Esophagus muscularis mucosa (tissue), 3 donors: ENCODE results near the gene TTC23L.

ENCODE experiments used
- EP300 ChIP-seq: sonication (generic); formaldehyde crosslinking; IDR thresholded peaks from one replicate; pipeline ENCODE4 v1.6.1; 2017; ENCODE audit warnings: antibody characterized with exemption
- POLR2AphosphoS5 ChIP-seq, 2 donors: sonication (generic); formaldehyde crosslinking; IDR thresholded peaks; one replicate each; pipeline ENCODE4 v1.6.1; 2017; ENCODE audit warnings: antibody characterized with exemption in 2 of 2

DNA sequence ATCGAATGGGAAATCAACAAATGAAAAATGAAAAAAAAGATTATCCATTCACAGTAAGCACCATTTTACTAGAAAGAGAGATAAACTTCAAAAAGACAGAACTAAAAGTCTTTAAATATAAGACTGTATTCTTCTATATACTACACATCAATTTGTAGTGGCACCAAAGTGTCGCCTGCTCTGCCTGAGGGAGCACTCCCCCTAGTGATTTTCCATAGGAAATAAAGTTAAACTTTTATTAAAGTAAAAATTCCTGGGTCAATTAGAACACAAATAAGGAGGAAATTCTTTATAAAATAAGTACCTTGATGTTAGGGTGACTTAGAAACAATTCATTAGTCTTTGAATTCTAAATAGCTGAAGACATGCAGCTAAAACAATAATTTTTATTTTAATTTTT lies 66.6 kb downstream of the TTC23L start:
- no peak for TF ChIP-seq POLR2AphosphoS5 (IDR thresholded peaks at IDR 0.05)
- TF ChIP-seq EP300 = no peak
